Measurements from ENCODE around the gene TUBB2A. TPM values are rescaled to one million over a fixed set of nuclear protein-coding genes. Genes with fewer than 3 reads are reported as not detected.
A peak's percentile ranks its signal among the peaks of the same experiment; 100 is the strongest.

TUBB2A gene
- total and polyA plus RNA-seq, 2 of the 13 experiments (the other 11 are each of a cell fraction or from before 2014, with no cell fraction given), result 35.3 to 106 TPM

DNA sequence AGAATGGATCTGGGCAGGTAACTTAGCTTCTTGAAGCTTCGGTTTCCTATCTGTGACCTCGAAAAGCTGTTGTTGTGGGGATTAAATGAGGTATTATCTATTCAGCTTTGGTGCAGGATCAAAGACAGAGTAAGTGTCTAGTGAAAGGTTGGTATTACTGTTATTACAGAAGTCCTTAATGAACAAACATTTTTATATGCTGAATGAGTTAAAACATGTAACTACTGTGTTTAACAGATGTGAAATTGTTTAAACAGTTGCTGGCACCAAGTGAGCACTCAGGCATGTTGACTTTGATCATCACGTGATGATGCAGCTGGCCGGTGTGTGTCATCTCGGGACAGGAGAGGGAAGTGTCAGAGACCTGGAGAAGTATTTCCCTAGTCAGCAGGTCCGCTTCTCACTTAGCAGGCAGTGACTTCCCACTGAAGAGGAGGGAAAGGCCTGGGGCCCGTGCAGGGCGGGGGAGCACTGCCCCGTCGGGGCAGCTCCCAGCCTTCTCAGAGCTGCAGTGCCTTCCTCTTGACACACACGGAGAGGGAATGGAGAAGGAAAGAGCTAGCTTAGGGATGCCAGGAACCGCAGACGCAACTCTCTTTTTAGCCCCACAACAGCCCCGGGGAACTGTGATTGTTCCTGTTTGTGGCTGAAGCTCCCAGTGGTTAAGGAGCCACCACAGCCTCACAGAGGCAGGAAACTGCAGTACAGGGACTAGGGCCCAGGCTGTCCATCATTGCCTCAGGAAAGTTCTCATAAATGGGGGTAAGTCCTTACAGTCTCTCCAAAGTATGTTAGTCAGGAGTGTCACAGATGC, 18.0 kb downstream of the TUBB2A start (continued):
- TF ChIP-seq, protein P1, sequence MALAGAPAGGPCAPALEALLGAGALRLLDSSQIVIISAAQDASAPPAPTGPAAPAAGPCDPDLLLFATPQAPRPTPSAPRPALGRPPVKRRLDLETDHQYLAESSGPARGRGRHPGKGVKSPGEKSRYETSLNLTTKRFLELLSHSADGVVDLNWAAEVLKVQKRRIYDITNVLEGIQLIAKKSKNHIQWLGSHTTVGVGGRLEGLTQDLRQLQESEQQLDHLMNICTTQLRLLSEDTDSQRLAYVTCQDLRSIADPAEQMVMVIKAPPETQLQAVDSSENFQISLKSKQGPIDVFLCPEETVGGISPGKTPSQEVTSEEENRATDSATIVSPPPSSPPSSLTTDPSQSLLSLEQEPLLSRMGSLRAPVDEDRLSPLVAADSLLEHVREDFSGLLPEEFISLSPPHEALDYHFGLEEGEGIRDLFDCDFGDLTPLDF (CRISPR knock-in tag; IDR thresholded peaks at IDR 0.05), result no peak
- TF ChIP-seq ZNF274 (CRISPR knock-in tag; IDR thresholded peaks at IDR 0.05) (peak; percentile 51; the same call in 1 of the 2 replicates), SMYD3 (CRISPR knock-in tag; IDR thresholded peaks at IDR 0.05) (peak; percentile 70; the same call in 1 of the 2 replicates), TFE3 (CRISPR knock-in tag; IDR thresholded peaks at IDR 0.05) (peak; percentile 99), ELF3 (CRISPR knock-in tag; IDR thresholded peaks at IDR 0.05) (peak; percentile 98), MIXL1 (CRISPR knock-in tag; IDR thresholded peaks at IDR 0.05) (peak; percentile 79; the same call in 1 of the 2 replicates), YY1 (IDR thresholded peaks at IDR 0.05; ENCODE audit: insufficient read depth, insufficient replicate concordance, low read depth, low read length) (peak; percentile 33), ARHGAP35 (CRISPR knock-in tag; IDR thresholded peaks at IDR 0.05; ENCODE audit: borderline replicate concordance) (no peak; the same call in 1 of the 2 replicates), MNT (IDR thresholded peaks at IDR 0.05) (peak; percentile 79), MED1 (CRISPR knock-in tag; IDR thresholded peaks at IDR 0.05) (peak; percentile 98), PBX3 (CRISPR knock-in tag; IDR thresholded peaks at IDR 0.05; ENCODE audit: borderline replicate concordance) (no peak), HOXD1 (CRISPR knock-in tag; IDR thresholded peaks at IDR 0.05) (no peak), ZNF710 (CRISPR knock-in tag; IDR thresholded peaks at IDR 0.05; ENCODE audit: borderline replicate concordance) (peak; percentile 42; the same call in 1 of the 2 replicates), SIX1 (CRISPR knock-in tag; IDR thresholded peaks at IDR 0.05; ENCODE audit: borderline replicate concordance) (peak; percentile 70; the same call in 1 of the 2 replicates), ZNF451 (CRISPR knock-in tag; IDR thresholded peaks at IDR 0.05) (no peak), MATR3 (CRISPR knock-in tag; IDR thresholded peaks at IDR 0.05) (no peak), ISX (CRISPR knock-in tag; conservative IDR thresholded peaks at IDR 0.05) (no peak), TP53 (CRISPR knock-in tag; conservative IDR thresholded peaks at IDR 0.05) (peak; percentile 43; the same call in 1 of the 2 replicates), ZNF441 (CRISPR knock-in tag; IDR thresholded peaks at IDR 0.05; ENCODE audit: borderline replicate concordance) (no peak), ZNF746 (CRISPR knock-in tag; IDR thresholded peaks at IDR 0.05) (peak; percentile 86)

Data from HepG2 (cell line).